ENCODE data around the gene RNASE7. TPM values are rescaled to one million over a fixed set of nuclear protein-coding genes. Genes with fewer than 3 reads are reported as not detected.

Gene RNASE7
- total RNA-seq, 2 donors from 2014 or later, result 0.74 TPM; not detected in 1

GRCh38 chr14:21011136-21011535 is 31.0 kb upstream of the RNASE7 start:
- DNase-seq (ENCODE audit: low spot score), result no peak
- H3K9me3 ChIP-seq, result no peaks in the 10 kb centered on the region
- H3K27ac ChIP-seq, result no peak overlapping the region
- H3K4me1 ChIP-seq (replicated peaks), result no peaks in the 10 kb centered on the region
- no peaks in the 10 kb centered on the region for H3K27me3 ChIP-seq (replicated peaks; ENCODE audit: insufficient read depth)
- WGBS, result 39% methylated on average over 1 of the region's 1 CpG
- H3K4me3 ChIP-seq, result no peak overlapping the region
- TF ChIP-seq POLR2AphosphoS5 (IDR thresholded peaks at IDR 0.05), result no peak
- no peak for TF ChIP-seq POLR2A (IDR thresholded peaks at IDR 0.05)
- no peak for TF ChIP-seq CTCF (IDR thresholded peaks at IDR 0.05)
- H3K36me3 ChIP-seq, result no peaks in the 10 kb centered on the region
- intact Hi-C loops (cut with DNase I), result no loop called here

- TF ChIP-seq POLR2AphosphoS5 (IDR thresholded peaks at IDR 0.05) (peak; percentile 87), POLR2A (IDR thresholded peaks at IDR 0.05) (no peak), CTCF (IDR thresholded peaks at IDR 0.05) (peak; percentile 91 to 100 (median 94))
- Histone ChIP-seq H3K4me1 (replicated peaks) (no peaks in the 10 kb centered on the region), H3K27ac (no peak overlapping the region), H3K9me3 (no peaks in the 10 kb centered on the region), H3K36me3 (peaks cover 0 to 5% of the 10 kb centered on the region in 2 donors), H3K27me3 (replicated peaks; ENCODE audit: insufficient read depth) (no peaks in the 10 kb centered on the region), H3K4me3 (no peak overlapping the region)
- 0% methylated on average over 4 of the region's 4 CpGs for WGBS
- DNase-seq (ENCODE audit: low spot score), result peak; percentile 87
- intact Hi-C loops (cut with DNase I), result loop anchor here (2.0 to 5.0 kb wide), 2 partner anchors 26 to 78 kb away; no protein-coding TSS in a partner anchor
These were observed 27.4 kb upstream of the RNASE7 start for GRCh38 chr14:21014761-21015190.

- no peaks in the 10 kb centered on the region for H3K9me3 ChIP-seq
- H3K27ac ChIP-seq, result no peak overlapping the region
- no peaks in the 10 kb centered on the region for H3K4me1 ChIP-seq (replicated peaks)
- no peak overlapping the region for H3K4me3 ChIP-seq
- H3K36me3 ChIP-seq, result peaks cover 0 to 5% of the 10 kb centered on the region in 2 donors
- intact Hi-C loops (cut with DNase I), result loop anchor here (2.0 to 5.0 kb wide), 2 partner anchors 25 to 77 kb away; no protein-coding TSS in a partner anchor
- no peaks in the 10 kb centered on the region for H3K27me3 ChIP-seq (replicated peaks; ENCODE audit: insufficient read depth)
- 78% methylated on average over 6 of the region's 6 CpGs for WGBS
- TF ChIP-seq POLR2A (IDR thresholded peaks at IDR 0.05) (no peak), CTCF (IDR thresholded peaks at IDR 0.05) (no peak), POLR2AphosphoS5 (IDR thresholded peaks at IDR 0.05) (no peak)
- DNase-seq (ENCODE audit: low spot score), result no peak
These were observed 26.9 kb upstream of the RNASE7 start for GRCh38 chr14:21015312-21015711.

GRCh38 chr14:21016413-21017190 is 25.6 kb upstream of the RNASE7 start:
- intact Hi-C loops (cut with DNase I), result loop anchor here (5.0 kb wide), 1 partner anchor 76 kb away; no protein-coding TSS in a partner anchor
- no peak for TF ChIP-seq POLR2AphosphoS5 (IDR thresholded peaks at IDR 0.05)
- H3K4me3 ChIP-seq, result no peak overlapping the region
- 74% methylated on average over 9 of the region's 9 CpGs for WGBS
- DNase-seq (ENCODE audit: low spot score), result no peak
- no peaks in the 10 kb centered on the region for H3K9me3 ChIP-seq
- no peaks in the 10 kb centered on the region for H3K27me3 ChIP-seq (replicated peaks; ENCODE audit: insufficient read depth)
- H3K36me3 ChIP-seq, result peaks cover 0 to 5% of the 10 kb centered on the region in 2 donors
- no peak overlapping the region for H3K27ac ChIP-seq
- peaks cover 4% of the 10 kb centered on the region for H3K4me1 ChIP-seq (replicated peaks)

- no peak for TF ChIP-seq POLR2AphosphoS5 (IDR thresholded peaks at IDR 0.05)
- no peak for TF ChIP-seq CTCF (IDR thresholded peaks at IDR 0.05)
- no peak for TF ChIP-seq POLR2A (IDR thresholded peaks at IDR 0.05)
- DNase-seq (ENCODE audit: low spot score), result no peak
- H3K4me3 ChIP-seq, result no peak overlapping the region
- H3K36me3 ChIP-seq, result peaks cover 0 to 5% of the 10 kb centered on the region in 2 donors
- H3K9me3 ChIP-seq, result no peaks in the 10 kb centered on the region
- intact Hi-C loops (cut with DNase I), result loop anchor here (5.0 kb wide), 1 partner anchor 75 kb away; no protein-coding TSS in a partner anchor
- no peak overlapping the region for H3K27ac ChIP-seq
- 79% methylated on average over 28 of the region's 28 CpGs for WGBS
- H3K27me3 ChIP-seq (replicated peaks; ENCODE audit: insufficient read depth), result no peaks in the 10 kb centered on the region
- H3K4me1 ChIP-seq (replicated peaks), result peaks cover 4% of the 10 kb centered on the region
These were observed 24.5 kb upstream of the RNASE7 start for GRCh38 chr14:21017528-21018245.

Data from prostate gland (tissue), 2 donors.